ENCODE measurements around the gene CCNL2.
"Not testable (repeated sequence)": the region's sequence is repeated elsewhere in the genome, so short reads cannot be mapped to it uniquely, and the experiment has no call there.

CCNL2 gene

GRCh38 chr1:1419813-1420653, 20.9 kb upstream of the CCNL2 start:
- DNase-seq (ENCODE audit: low spot score): no peak

DNA sequence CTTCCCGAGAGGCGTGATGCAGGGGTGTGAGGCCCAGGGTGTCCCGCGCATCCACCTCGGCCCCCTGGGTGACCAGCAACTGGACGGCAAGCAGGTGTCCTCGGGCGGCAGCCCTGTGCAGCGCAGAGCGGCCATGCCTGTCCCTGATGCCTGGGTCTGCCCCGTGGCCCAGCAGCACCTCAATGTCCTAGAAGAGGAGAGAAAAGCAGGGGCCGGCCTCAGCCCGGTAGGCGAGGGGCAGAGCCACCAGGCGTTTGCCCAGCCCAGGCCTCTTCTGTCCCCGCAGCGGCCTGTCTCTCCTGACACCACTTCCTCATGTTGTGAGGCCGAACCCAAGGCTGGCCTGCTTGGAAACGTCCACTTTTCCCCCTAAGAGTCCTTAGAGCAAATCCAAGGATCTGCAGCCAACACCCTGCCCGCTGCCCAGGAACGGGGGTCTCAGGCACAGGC, 20.3 kb upstream of the CCNL2 start:
- no peak for DNase-seq (ENCODE audit: low spot score)

GRCh38 chr1:1418464-1419362, 19.6 kb upstream of the CCNL2 start:
- no peak for DNase-seq (ENCODE audit: low spot score)

GRCh38 chr1:1417825-1418463, 18.8 kb upstream of the CCNL2 start:
- DNase-seq (ENCODE audit: low spot score): not testable (repeated sequence)

DNA sequence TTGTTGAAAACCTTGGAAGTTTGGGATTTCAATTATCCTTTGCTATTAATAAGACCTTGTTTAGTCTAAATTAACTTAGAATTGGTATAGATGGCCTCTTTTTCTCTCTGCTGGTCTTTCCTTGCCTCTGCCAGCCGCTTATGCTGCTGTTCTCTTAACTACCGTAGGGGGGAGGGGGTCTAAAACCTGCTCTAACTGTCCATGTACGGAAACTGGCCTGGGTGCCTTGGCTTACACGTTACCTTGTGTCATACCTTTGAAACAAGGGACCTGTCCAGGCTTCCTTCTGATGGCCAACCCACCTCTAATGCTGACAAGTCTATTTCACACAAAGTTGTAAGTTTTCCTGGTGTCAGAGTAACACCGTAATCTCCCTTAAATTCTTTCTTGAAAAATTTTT, 18.3 kb upstream of the CCNL2 start:
- DNase-seq (ENCODE audit: low spot score): not testable (repeated sequence)

GRCh38 chr1:1415751-1416150, 16.6 kb upstream of the CCNL2 start:
- no peak for DNase-seq (ENCODE audit: low spot score)

GRCh38 chr1:1412311-1412902, 13.3 kb upstream of the CCNL2 start:
- DNase-seq (ENCODE audit: low spot score): not testable (repeated sequence)

- no peak for DNase-seq (ENCODE audit: low spot score)
Measured at GRCh38 chr1:1411626-1412025, 12.5 kb upstream of the CCNL2 start.

DNA sequence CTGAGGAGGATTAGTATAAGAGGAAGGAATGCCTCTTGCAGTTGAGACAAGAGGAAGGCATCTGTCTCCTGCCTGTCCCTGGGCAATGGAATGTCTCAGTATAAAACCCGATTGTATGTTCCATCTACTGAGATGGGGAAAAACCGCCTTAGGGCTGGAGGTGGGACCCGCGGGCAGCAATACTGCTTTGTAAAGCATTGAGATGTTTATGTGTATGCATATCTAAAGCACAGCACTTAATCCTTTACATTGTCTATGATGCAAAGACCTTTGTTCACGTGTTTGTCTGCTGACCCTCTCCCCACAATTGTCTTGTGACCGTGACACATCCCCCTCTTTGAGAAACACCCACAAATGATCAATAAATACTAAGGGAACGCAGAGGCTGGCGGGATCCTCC, 11.1 kb upstream of the CCNL2 start:
- DNase-seq (ENCODE audit: low spot score): not testable (repeated sequence)

GRCh38 chr1:1407636-1408318, 8.6 kb upstream of the CCNL2 start:
- DNase-seq (ENCODE audit: low spot score): peak; percentile 53

- DNase-seq (ENCODE audit: low spot score): peak; percentile 94
Measured at GRCh38 chr1:1406821-1407635, 7.9 kb upstream of the CCNL2 start, which contains the start of gene MRPL20. Gene MRPL20 (minus strand): TSS chr1:1407293. CDS start chr1:1407217, 76 bp downstream.

DNA sequence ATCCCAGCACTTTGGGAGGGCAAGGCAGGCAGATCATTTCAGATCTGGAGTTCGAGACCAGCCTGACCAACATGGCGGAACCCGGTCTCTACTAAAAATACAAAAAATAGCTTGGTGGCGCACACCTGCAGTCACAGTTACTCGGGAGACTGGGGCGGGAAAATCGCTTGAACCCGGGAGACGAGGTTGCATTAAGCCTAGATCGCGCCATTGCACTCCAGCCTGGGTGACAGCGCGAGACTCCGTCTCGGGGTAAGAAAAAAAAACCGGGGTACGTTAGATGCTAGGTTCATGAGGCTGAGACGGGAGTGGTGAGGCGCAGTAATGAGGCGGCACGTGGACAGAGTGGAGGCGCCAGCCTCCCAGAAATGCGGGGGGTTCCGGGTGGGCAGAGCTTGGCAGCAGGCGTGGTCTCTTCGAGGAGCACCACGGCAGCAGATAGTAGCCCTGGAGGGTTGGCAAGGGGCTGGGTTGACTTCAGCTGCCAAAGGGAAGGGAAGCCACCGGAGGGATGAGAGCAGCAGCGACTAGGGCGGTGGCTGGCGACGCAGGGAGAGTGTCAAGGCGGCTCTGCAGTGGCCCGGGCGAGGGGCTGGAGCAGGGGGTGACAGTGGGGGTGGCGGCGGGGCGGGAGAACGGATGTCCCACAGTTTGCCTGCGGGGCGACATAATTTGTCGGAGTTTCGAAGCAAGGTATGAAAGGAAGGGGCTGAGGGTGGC, 7.1 kb upstream of the CCNL2 start:
- peak; percentile 42 for DNase-seq (ENCODE audit: low spot score)

- no peak for DNase-seq (ENCODE audit: low spot score)
Measured at GRCh38 chr1:1403653-1404052, 4.5 kb upstream of the CCNL2 start.

DNA sequence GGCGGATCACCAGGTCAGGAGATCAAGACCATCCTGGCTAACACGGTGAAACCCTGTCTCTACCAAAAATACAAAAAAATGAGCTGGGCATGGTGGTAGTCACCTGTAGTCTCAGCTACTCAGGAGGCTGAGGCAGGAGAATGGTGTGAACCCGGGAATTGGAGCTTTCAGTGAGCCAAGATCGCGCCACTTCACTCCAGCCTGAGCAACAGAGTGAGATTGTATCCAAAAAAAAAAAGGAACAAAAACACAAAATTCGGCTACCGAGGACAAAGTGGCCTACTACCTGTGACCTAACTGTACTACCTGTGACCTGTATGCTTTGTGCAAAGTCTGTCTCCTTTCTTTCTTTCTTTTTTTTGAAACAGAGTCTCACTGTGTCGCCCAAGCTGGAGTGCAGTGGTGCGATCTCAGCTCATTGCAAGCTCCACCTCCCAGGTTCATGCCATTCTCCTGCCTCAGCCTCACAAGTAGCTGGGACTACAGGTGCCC, 3.8 kb upstream of the CCNL2 start:
- DNase-seq (ENCODE audit: low spot score): not testable (repeated sequence)

DNA sequence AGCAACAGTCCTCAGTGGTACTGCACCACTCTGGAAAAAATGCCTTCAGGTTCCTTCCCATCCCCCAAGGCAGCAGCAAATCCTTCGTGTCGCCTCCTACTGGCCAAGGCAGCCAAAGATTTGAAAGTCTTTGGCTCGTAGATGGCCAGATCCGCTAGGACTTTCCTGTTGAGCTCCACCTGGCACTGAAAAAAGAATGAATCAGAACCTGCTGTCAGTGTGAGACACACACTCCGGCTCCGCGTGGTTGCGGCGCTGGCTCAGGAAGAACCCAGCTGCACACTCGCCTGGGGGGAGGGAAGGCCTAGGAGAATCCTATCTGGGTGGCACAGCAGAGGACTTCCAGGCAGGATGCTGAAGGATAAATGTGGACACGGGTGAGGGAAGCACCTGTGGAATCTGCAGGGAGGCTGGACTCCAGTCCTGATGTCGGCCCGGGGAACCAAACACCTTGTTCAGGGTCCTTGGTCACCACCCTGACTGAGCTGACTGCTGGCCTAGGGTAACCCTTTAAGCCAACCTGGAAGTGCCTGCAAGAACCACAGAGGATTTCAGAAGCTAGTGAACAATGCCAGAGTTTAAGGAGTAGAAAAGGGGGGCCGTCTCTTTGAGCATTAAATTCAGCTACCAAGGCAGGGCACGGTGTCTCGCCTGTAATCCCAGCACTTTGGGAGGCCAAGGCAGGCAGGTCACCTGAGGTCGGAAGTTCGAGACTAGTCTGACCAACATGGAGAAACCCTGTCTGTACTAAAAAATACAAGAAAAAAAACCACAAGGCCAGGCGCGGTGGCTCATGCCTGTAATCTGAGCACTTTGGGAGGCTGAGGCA, 3.2 kb upstream of the CCNL2 start:
- DNase-seq (ENCODE audit: low spot score): peak; percentile 80

DNA sequence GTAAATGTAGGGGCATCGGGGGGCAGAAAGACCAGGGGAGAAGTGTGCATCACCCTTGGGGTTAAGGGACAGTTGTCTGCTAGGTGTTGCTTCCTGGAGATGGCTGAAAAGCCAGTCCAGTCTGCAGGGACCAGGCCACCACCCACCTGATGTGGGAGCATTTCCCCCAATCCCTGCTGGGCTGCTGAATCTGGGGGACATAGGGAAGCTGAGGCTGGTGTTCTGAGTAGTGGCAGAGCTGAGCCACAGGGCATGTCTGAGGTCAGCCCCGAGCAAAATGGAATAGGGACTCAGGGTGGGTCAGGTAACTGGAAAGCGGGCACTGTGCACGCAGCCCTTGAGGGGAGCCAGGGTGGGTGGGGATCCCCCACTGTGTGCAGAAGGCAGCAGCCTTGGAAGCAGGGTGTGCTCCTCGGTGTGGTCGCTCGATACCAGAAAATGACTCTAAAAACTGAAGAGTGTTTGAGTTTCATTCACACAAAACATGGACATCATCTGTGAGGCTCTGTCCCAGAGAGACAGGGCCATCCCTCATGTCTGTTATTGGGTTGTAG, 2.4 kb upstream of the CCNL2 start:
- no peak for DNase-seq (ENCODE audit: low spot score)

- no peak for DNase-seq (ENCODE audit: low spot score)
Measured at GRCh38 chr1:1400576-1401456, 1.7 kb upstream of the CCNL2 start.

Data from RKO (cell line).